Activated T-cell treated with anti-CD3 and anti-CD28 coated beads, Interleukin-2, amount 50 U/mL, for 48 hours (primary cell): ENCODE data around the gene DDX20.

Source experiments
- DNase-seq, 2 experiments: peaks; one replicate each; pipeline ENCODE4 v3.0.0-alpha.2; 2020

DDX20 gene, protein sequence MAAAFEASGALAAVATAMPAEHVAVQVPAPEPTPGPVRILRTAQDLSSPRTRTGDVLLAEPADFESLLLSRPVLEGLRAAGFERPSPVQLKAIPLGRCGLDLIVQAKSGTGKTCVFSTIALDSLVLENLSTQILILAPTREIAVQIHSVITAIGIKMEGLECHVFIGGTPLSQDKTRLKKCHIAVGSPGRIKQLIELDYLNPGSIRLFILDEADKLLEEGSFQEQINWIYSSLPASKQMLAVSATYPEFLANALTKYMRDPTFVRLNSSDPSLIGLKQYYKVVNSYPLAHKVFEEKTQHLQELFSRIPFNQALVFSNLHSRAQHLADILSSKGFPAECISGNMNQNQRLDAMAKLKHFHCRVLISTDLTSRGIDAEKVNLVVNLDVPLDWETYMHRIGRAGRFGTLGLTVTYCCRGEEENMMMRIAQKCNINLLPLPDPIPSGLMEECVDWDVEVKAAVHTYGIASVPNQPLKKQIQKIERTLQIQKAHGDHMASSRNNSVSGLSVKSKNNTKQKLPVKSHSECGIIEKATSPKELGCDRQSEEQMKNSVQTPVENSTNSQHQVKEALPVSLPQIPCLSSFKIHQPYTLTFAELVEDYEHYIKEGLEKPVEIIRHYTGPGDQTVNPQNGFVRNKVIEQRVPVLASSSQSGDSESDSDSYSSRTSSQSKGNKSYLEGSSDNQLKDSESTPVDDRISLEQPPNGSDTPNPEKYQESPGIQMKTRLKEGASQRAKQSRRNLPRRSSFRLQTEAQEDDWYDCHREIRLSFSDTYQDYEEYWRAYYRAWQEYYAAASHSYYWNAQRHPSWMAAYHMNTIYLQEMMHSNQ

DNA sequence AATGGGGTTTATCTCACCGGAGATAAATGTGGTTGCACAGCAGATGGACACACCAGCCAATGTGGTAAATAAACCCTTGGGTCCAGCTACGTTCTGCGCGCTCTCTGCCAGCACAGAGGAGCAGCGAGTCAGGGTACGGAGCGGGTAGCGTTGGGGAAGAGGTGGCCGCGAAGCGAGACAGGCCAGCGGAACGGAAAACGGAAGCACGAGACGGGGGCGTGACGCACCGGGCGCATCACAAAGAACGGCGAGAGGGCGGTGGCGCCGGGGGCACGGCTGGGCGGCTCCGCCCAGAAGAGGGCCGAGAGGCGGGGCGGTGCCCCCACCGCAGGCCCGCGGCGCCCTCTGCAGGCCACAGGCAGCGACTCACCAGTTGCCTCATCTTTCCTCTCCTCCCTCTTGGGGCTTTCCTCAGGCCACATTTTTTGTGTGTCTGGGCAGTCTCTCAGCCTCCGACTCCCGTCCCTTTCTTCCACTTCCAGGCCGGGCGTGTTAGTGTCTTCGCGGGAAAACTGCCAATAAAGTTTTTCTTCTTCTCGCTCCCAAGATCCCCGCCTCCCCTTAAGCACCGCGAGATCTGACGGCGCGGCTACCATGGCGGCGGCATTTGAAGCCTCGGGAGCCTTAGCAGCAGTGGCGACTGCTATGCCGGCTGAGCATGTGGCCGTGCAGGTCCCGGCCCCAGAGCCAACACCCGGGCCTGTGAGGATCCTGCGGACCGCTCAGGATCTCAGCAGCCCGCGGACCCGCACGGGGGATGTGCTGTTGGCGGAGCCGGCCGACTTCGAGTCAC, at the start of gene DDX20:
TSS of gene DDX20 (plus strand) at position 571 of the 793 bp plus-strand sequence. CDS start at position 595, 24 bp downstream.
- peak; percentile 93 to 96 for DNase-seq

DNA sequence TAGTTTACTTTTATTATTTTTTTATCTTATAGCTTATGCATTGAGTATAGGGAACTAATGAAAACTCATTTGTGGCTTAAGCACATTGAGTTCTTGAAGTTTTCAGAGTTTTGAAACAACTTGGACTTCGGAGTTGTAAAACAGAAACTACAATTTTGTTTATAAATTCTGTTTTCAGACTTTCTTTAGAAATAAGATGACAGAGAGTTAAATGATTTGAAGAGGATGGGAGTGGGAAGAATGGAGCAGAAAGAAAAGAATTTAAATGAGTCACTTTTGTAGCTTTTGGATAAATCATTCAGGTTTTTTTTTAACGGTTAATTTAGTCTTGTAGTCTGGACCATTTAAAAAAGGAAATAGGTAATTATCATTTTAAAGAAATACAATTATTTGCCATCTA, 48.8 kb upstream of the DDX20 start:
- no peak for DNase-seq

DNA sequence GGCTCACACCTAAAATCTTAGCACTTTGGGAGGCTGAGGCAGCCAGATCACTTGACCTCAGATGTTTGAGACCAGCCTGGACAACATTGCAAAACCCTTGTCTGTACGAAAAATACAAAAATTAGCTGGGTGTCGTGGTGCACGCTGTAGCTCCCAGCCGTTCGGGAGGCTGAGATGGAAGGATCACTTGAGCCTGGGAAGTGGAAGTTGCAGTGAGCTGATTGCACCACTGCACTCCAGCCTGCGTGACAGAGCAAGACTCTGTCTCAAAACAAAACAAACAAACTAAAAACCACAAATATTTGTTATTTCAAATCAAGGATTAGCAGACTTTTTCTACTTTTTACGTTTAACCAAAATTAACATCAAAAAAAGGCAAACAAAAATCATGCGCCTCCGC, 47.8 kb upstream of the DDX20 start:
- DNase-seq = no peak

DNA sequence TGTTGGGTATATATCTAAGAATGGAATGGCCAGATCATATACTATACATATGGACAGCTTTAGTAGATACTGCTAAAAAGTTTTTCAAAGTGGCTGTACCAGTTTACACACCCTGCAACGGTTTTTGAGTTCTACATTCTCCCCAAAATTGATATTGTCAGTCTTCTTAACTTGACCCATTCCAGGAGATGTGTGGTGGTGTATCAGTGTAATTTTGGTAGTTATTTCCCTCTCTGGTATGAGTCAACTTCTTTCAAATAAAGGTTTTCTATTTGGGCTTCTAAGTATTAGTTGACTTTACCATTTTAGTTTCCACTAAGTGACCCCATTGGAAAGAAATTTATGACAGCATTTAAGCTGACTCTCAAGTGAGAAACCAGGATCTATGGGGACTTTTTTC, 45.7 kb upstream of the DDX20 start:
- DNase-seq = no peak

DNA sequence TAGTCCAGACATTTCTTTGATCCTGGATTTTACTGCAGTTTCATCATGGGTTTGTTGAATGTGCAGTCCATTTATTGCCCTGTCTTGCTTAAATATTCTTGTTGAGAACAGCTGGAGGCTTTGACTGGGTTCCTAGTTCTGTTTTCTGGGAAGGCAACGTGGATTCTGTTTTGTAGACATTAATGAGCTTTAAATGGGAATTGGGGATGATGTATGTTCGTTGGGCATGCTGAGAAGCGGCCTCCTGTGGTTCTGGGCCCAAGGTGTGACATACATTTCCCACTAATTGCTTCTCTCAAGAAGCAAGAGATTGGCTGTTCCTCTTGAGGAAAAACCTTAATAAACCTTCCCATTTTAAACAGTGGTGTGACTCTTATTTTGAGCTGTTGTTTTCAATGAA, 39.4 kb upstream of the DDX20 start:
- DNase-seq = no peak

DNA sequence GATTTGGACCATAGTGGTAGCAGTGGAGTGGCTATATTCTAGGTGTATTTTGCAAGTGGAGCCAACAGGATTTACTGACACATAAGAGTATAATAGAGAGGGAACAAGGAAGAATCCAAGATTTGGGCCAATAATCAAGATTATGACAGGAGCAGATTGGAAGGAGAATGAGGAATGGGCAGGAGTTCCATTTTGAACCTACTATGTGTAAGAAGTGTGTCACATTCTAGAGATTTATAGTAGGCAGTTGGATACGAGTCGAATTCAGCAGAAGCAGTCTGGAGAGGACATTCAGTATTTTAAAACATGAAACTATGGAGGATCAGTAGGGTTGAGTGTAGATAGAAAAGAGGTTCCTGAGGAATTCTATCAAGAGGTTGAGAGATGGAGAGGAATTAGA, 38.3 kb upstream of the DDX20 start:
- DNase-seq = no peak

DNA sequence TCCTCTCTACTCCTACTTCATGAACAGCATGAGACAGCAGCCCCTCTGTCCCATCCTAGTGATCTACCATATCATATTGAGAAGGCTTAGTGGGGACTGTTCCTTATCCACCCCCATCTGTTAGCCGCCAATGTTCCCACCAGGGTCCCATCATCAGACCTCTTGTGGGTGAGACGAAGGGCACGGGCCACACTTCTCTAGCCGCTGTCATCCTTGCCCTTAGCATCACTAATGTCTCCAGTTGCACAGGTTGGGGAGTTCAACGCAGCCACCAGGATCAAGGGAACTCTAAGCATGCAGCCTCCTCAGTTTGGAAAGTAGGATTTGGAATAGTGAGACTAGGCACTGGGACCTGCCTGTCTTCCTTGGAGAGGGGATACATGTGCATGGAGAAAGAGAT, 36.6 kb upstream of the DDX20 start:
- DNase-seq = peak in 1 of 2 experiments; percentile 22

DNA sequence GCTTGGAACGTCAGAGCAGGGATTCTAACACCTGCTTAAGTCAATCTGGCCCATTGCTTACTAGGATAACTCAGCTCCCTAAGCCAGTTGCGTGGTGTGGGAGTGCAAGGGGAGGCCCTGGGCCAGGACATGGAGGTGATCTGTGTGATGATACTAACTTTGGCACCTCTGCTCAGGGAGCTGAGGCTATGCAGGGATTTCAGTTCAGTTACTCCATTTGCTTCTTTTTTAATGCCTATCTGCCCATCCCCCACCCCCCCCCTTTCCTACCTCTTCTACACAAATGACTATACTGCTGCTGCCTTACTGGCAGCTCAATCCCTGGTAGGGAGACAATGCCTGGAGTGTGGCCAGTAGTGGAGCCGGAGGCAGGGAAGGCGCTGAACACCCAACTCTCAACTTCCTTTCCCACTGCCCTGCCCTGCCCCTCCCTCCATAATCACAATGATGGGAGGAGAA, 36.0 kb upstream of the DDX20 start:
- peak in 1 of 2 experiments; percentile 18 for DNase-seq

DNA sequence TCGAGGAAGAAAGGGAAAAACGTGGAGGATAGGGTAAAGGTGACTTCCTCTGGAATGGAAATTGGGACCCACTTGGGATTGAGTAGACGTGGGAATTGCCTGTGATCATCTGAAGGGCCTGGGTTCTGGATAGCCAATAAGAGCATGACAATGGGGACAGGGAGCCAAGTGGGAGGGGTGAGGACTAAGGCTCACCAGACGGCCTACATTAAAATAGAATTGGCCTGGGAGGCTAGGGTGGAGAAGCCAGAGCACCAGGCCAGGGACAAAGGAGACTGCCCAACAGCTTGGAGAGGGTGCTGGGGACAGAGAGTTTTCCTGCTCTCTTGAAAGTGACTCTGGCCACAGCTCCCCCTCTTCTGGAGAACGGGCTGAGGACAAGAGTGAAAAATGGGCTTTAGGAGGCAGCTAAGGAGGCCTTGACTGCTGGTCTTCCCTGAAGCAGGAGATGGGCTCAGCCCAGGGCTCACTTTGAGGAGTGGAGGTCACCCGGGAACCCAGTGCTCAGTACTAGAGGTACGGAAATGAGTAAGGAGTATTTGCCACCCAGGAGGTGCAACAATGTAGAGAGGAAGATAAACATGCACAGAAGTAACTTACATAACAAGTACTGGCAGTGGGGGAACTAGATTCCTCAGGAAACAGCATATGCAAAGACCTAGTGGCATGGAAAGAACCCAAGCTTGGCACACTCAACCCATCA, 35.3 kb upstream of the DDX20 start:
- peak in 1 of 2 experiments; percentile 18 for DNase-seq

DNA sequence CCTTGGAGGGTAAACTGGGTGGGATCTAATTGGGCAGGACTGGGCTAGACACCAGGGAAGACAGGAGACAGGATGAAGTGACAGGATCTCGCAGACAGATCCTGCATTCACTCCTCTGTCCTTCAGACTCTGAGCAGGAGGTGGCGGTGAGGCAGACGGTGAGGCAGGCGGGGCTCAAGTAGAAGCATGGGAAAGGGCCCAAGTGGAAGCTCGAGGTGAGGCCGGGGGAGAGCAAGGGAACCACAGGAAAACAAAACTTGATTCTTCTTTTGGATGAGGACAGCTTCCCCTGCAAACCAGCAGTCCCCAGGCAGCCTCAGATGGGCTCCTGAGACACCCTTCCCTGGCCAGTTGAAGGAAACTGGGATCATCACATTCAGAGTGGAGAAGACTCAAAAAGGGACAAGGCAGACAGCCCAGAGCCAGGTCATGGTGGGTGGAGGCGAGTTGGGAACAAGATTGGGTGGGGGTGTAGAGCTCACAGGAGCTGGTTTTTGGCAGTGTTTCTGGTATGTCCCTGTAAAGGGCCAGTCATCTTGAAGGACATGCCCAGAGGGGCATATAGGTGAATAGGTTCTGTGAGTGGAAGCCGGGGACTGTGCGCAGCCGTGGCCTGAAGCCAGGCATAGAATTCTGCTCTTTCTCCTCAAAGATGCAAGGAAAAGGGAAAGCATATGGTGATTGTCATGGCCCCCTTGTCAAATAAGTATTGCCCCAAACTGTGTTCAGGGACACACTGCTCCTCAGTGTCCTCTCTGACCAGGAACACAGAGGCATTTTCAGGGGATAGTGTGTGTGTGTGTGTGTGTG, 34.5 kb upstream of the DDX20 start:
- DNase-seq = peak in 1 of 2 experiments; percentile 21

DNA sequence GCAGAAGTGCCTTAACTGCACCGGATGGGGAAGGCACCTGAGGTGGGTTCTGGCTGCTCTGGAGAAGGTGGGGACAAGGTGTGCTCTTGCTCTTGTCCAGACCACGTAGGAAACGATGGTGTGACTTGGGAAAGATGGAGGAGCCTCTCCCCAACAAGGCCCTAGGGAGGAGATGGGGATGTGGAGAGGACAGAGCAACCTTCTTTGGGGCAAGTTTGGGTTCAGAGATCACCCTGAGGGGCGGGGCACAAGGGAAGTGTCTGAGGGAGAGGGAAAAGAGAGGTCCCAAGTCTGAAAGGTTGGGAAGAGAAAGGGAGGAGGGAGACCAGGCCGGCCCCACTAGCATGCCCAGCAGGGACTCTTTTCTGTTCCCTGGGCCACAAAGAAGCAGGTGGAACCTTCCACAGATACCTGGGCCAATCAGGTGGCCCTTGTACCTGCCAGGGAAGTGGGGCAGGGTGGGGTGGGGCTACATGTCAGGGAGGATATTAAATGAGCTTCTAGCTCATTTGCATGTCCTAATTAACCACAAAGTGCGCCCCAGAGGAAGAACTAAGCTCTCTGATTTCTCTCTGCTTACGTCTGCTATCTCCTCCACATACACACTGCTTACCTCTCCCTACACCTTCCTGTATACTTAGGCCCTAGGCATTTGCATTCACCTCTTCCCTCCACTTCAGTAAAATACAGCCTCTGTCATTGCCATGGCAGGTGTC, 32.5 kb upstream of the DDX20 start:
- DNase-seq = peak in 1 of 2 experiments; percentile 15

DNA sequence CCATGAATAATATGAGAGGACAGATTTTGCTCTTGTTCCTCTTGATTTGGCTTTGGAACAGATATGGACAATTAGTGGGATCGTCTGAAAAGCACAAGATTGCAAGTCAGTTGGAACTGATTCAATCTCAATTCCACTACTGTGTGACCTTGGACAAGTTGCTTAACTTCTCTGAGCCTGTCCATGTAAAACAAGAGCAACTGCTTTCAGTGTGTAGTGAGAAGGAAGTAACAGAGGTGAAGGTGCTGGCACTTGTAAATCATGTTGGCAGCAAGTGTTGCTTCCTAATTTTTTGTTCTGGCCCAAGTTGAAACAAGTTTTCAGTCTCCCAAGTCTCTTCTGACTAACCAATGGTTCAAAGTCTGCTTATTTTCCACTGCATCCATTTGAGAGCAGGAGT, 31.8 kb upstream of the DDX20 start:
- DNase-seq = peak in 1 of 2 experiments; percentile 1

DNA sequence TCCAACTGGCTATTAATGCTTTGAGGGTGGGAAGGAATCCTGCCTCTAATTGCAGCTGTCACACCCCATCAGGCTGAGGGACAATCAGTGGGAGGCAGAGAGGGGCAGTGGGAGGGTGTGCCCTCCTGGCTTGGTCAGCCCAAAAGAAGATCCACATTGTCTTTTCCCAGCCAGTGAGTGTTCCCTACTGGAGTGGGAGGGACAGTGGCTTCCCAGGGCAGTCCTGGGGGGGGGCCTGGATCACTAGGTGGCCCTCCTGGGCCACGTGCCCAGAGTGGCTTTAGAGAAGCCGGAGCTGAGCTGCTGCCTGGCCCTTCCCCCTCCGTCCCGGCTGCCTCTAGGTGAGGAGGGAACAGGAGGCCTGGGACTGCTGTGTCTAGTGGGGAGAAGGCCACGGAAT, 30.5 kb upstream of the DDX20 start:
- DNase-seq = peak in 1 of 2 experiments; percentile 6

DNA sequence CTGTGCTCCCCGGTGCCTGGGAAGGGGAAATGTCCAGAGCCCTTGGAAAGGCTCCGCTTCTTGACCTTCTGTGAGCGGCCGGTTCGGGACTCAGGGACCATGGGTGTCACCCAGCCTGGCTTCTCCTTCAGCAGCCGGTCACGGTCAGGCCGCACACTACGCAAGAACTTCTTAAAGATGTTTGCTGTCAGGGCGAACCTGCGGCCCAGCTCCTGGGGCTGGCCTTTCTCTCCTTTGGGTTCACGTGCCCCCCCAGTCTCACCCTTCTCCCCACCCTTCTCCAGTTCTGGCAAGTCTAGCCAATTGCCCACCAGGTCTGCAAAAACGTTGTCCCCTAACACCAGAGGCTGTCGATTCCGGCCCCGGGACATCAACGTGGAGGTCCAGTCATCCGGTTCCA, 28.6 kb upstream of the DDX20 start:
- peak in 1 of 2 experiments; percentile 10 for DNase-seq

DNA sequence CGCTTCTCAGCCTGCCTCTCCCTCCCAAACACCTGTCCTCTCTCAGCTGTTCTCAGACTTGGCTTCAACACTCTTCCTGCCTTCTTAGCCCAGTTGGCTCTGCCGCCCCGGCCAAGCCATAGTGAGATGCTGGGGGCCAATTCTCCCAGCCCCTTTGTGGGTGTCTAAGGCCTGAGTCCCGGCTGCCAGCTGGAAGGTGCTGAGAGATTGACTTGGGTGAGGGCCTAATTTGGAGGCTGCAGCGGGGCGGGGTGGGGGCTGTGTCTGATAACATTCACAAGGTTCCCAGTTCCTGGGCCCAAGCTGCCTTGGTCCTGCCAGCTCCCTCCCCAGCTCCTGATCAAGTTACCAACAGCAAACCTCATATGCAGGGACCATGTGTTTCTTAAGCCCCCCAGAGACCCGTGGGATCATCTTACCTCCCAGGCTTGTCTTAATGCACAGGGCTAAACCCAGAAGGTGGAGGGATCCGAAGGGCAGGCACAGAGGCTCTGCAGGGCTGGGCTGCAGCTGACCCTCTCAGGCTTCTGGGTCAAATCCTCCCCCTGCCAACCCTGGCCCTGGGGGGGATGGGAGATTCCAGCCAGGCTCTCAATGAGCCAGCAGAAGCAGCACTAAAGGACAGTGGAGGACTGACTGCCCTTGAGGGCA, 26.3 kb upstream of the DDX20 start:
- DNase-seq = peak in 1 of 2 experiments; percentile 10

DNA sequence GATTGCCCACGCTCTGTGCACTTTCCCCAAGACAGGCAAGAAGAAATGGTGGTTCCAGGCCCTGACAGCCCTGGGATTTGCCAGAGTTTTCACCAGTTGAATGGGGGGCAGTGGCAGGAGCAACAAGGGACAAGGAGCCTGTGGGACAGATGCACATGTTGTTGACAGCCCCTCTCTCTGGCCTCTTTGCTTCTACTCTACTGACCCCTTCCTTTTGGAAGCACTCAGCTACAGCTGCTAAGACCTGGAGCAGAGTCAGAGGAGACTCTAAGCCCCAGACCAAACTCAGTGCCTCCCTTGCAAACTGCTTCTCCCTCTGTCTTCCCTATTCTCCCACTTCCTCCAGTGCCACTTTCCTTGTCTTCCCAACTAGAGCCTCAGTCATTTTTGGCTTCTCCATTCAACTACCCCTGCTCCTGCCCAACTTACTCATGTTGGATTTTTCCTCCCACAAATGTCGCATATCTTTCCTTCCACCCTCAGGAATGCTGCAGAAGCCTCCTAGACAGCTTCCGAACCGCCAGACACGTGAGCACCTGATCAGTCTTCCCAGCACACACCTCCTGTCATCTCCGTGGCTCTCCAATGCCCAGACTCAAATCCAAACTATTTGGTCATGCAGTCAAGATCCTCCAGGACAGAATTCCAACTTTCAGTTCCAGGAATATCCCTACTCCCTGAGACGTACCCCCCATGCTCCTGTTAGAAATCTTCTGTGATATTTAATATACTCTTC, 25.6 kb upstream of the DDX20 start:
- peak in 1 of 2 experiments; percentile 15 for DNase-seq

DNA sequence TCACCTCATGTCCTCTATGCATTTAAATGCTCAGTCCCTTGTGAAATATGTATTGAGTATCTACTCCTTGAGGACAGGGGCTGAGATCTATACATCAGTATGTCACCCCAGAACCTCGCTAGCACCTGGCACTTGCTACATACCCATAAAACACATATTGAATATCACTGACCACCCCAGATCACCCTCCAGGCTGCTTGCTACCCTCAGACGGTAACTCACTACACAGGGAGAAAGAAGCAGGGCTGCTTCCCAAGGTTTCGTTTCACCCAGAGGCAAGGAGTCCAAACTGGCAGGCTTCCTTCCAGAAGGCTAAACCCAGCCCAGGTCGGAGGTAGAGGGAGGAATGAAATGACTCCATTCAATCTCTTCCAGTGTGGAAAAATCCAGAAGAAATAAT, 25.0 kb upstream of the DDX20 start:
- peak in 1 of 2 experiments; percentile 5 for DNase-seq

DNA sequence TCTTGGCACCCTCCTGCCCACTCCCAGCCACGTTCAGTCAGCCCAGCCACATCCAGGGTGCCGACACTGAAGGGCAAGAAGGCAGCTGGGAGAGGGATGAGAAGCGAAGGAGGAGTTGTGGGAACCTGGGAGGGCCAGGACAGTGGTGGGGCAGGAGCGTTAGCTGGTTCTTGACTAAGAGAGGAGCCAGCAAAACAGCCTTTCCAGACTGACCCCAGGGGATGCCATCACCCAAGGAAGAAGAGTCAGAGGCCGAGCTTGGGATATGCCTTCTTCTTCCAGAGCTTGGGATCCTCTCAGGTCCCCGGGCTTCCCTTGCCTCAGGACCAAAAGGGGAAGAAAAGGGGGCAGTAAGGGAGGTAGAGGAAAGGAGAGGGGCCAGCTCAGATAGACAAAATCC, 23.7 kb upstream of the DDX20 start:
- DNase-seq = peak in 1 of 2 experiments; percentile 7

DNA sequence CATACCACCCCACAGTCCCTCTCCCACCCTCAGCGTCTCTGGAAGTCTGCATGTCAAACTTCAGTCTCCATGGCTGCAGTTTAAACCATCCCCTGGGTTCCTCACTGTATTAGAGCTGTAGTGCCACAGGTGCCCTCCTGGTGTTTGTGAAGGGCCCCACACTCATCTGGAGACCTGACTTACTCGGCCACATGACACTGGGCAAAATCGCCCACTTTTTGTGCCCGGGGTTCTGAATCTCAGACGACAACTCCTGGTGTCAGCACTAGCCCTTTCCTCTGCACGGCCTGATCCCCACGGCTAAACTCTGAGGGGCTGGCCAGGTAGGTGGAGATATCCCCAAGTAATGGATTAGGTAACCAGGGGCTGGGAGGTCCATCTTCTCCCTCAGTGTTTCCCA, 23.0 kb upstream of the DDX20 start:
- DNase-seq = peak in 1 of 2 experiments; percentile 6
